MM.1S (cell line): ENCODE data around the gene PRKCH.

Experiments
- CTCF ChIP-seq: fragments of 300-600 bp; sonication (generic); IDR thresholded peaks from 2 replicates; pipeline ENCODE4 v1.5.1; 2016; ENCODE audit warnings: antibody characterized with exemption, low read length, mixed read lengths
- EZH2 ChIP-seq: fragments of 300-600 bp; sonication (generic); optimal IDR thresholded peaks from 2 replicates; pipeline ENCODE3; 2017; ENCODE audit warnings: low read depth, mild to moderate bottlenecking, antibody characterized with exemption, low read length, mixed read lengths

- TF ChIP-seq CTCF (no peak), EZH2 (no peak)
Observed at GRCh38 chr14:61494018-61494417, 172.6 kb downstream of the PRKCH start.
